Brain pericyte (primary cell): Measurements from ENCODE around the gene STRN4.
"Not testable (repeated sequence)": the region's sequence is repeated elsewhere in the genome, so short reads cannot be mapped to it uniquely, and the experiment has no call there.

Experiments used
- DNase-seq: peaks from one replicate; pipeline ENCODE4 v3.0.0-alpha.2; 2012; ENCODE audit warnings: low read depth, low spot score

Gene STRN4

DNA sequence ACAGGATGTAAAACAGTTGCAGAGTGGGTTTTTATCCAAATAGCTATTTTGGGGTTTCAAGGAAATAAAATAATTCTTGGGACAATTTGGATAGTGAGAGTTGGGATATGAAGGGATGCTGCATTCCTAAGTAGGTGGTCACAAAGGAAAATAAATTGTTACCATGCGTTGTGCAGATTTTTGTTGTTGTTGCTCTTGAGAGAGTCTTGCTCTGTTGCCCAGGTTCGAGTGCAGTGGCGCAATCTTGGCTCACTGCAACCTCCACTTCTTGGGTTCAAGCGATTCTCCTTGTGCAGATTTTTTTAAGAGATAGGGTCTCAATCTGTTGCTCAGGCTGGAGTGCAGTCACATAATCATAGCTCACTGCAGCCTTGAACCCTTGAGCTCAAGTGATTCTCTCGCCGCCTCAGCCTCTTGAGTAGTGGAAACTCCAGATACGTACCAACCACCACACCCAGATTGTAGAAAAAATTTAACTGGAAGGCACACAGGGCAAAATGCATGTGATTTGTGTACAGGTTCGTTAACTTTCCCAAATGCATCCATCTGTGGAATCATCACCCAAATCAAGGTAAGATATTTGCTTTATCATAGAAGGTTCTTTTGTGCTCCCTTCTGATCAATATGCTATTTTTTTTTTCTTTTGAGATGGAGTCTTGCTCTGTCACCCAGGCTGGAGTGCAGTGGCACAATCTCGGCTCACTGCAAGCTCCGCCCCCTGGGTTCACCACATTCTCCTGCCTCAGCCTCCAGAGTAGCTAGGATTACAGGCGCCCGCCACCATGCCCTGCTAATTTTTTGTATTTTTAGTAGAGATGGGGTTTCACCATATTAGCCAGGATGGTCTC lies 26.1 kb upstream of the STRN4 start:
- DNase-seq, result no peak

DNA sequence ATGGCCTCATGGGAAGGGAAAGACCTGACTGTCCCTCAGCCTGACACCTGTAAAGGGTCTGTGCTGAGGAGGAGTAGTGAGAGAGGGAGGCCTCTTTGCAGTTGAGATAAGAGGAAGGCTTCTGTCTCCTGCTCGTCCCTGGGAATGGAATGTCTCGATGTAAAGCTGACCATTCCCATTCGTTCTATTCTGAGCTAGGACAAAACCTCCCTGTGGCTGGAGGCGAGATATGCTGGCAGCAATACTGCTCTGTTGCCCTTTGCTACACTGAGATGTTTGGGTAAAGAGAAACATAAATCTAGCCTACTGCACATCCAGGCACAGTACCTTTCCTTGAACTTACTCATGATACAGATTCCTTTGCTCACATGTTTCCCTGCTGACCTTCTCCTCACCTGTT lies 22.5 kb upstream of the STRN4 start:
- DNase-seq, result not testable (repeated sequence)

DNA sequence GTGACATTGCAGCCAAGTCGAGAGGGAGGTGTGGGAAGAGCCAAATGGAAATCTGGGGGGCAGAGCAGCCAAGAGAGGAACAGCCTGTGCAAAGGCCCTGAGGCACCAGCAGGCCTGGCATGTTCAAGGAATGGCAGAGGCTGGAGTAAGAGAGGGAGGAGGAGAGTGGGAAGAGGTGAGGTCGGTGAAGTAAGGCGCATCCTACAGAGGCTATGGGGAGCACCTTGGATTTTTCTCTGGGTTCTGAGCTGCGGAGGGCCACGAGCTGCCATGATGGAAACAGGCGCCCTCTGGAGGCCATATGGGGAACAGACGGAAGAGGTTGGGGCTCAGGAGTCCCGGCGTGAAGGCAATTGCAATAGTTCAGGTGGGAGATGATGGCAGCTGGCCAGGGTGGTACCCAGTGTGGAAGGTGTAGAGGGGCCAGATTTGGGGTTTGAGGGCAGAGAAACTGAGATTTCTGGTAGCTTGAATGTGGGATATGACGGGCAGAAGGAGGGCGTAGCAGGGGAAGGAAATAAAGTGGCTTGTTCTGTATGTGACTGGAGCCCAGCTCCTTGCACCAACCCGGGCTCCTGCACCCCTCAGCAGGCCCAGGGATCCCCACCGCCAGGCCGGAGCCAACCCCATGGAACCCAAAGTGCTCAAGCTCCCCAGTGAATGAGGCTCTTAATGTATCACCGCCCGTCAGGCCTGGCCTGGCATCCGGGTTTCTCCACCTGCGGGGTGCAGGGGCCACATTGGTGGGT lies 20.5 kb upstream of the STRN4 start:
- DNase-seq, result no peak

DNA sequence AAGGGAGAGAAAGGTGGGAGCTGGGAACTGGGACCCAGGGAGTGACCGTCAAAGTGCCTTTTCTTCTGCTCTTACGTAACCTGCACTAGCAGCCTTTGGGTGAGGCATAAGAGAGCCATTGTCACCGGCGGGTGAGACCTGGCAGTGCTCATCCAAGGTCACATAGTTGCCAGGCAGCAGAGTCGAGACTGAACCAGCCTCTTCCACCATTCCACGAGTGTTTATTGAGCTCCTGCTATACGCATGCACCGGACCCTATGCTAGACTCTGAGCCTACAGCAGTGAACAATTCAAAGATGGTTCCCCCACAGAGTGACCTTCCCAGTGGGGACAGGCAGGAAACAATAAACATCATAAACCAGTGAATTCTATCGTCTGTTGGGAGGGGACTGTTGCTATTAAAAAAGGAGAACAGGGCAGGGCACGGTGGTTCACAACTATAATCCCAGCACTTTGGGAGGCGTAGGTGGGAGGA lies 18.6 kb upstream of the STRN4 start:
- DNase-seq, result no peak

DNA sequence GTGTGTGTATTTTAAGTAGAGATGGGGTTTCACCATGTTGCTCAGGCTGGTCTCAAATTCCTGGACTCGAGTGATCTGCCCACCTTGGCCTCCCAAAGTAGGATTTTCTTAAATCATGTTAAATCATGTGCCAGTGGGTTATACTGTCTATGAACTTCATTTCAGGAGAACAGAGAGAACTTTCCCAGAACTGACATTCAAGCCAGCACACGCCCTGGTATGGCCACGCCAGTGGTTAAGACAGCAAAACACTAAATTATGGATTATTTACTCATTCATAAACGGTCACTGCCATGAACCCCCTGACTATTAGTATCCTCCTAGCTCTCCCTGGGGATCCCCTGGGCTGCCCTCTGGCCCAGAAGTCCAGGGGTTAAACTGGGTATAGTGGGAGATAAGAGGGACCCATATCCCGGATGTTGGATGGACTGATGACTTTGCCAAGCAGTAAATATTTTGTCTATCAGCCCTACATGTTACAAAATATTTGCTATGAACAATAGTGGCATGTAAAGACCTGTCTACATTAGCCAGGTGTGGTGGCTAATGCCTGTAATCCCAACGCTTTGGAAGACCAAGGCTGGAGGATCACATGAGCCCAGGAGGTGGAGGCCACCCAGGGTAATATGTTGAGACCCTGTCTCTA lies 16.1 kb upstream of the STRN4 start:
- DNase-seq, result no peak

DNA sequence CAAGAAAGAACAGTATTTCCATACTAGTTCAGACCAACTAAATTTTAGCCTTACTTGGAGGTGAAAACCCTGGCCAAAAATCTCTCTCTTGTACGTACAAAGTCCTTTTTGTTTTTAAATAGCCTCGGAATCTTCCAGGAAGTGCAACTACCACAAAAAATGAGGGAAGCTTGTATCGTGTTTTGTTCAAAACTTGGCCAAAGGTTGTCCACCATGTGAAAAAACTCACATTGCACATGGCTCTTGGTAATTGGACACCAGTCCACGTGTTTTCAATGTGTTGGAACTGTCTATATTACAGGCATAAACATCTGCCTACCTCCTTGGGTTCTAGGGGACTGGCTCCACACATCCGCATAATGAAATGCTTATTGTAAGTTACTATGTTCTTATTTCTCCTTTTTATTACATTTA lies 15.2 kb upstream of the STRN4 start:
- DNase-seq, result no peak

DNA sequence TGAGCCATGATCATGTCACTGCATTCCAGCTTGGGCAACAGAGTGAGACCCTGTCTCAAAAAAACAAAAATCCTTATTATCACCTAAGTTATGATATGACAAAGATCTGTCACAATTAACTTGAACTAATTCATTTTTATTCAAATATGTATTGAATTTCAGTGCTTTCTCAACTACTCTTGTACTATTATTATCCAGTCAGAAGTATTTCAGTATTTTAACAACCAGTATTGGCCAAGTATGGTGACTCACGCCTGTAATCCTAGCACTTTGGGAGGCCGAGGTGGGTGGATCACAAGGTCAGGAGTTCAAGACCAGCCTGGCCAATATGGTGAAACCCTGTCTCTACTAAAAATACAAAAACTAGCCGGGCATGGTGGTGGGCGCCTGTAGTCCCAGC lies 14.6 kb upstream of the STRN4 start:
- DNase-seq, result not testable (repeated sequence)

DNA sequence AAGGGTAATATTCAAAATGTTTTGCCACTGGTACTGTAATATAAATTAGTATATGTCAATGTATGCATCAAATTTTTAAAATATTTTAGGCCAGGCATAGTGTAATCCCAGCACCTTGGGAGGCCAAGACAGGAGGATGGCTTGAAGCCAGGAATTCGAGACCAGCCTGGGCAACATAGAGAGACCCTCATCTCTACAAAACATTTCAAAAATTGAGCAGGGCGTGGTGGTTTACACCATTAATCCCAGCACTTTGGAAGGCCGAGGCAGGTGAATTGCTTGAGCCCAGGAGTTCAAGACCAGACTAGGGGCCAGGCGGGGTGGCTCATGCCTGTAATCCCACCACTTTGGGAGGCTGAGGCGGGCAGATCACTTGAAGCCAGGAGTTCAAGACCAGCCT lies 14.1 kb upstream of the STRN4 start:
- no peak for DNase-seq

DNA sequence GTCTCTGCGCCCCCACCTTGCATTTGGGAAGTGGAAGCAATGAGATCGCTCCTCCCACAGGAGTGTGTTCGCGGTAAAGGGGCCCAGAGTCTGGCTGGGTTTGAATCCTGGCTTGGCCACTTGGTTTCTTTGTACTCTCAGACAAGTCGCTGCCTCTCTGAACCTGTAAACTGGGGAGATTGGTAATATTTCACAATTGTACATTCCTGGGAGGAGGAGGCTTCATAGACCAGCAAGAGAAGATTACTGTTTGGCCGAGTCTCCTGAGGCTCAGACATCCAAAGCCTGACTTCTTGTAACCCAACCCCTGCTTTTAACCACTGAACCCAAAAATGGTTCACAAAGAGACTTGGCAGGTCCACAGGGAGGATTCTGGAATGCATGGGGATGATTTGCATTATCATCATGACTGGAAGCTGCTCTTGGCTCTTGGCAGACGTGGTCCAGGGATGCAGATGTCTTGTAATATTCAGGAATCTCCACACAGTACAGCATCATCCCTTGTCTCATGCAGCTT lies 13.6 kb upstream of the STRN4 start:
- DNase-seq, result no peak

DNA sequence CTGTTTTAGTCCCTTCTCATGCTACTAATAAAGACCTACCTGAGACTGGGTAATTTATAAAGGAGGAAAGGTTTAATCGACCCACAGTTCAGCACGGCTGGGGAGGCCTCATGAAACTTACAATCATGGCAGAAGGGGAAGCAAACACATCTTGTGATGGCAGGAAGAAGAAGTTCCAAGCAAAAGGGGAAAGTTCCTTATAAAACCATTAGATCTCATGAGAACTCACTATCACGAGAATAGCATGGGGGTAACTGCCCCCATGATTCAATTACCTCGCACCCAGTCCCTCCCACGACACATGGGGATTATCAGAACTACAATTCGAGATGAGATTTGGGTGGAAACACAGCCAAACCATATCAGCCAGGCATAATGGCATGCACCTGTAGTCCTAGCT lies 13.0 kb upstream of the STRN4 start:
- DNase-seq, result no peak

DNA sequence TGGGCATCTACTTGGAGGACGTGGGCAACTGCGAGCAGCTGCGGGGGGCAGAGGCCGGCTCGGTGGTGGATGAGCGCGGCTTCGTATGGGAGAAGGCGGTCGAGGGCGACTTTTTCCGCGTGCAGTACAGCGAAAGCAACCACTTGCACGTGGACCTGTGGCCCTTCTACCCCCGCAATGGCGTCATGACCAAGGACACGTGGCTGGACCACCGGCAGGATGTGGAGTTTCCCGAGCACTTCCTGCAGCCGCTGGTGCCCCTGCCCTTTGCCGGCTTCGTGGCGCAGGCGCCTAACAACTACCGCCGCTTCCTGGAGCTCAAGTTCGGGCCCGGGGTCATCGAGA lies 10.3 kb upstream of the STRN4 start:
- DNase-seq, result no peak

DNA sequence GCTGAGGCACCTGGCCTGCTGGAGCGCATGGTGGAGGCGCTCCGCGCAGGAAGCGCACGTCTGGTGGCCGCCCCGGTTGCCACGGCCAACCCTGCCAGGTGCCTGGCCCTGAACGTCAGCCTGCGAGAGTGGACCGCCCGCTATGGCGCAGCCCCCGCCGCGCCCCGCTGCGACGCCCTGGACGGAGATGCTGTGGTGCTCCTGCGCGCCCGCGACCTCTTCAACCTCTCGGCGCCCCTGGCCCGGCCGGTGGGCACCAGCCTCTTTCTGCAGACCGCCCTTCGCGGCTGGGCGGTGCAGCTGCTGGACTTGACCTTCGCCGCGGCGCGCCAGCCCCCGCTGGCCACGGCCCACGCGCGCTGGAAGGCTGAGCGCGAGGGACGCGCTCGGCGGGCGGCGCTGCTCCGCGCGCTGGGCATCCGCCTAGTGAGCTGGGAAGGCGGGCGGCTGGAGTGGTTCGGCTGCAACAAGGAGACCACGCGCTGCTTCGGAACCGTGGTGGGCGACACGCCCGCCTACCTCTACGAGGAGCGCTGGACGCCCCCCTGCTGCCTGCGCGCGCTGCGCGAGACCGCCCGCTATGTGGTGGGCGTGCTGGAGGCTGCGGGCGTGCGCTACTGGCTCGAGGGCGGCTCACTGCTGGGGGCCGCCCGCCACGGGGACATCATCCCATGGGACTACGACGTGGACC lies 9.7 kb upstream of the STRN4 start:
- DNase-seq, result no peak

DNA sequence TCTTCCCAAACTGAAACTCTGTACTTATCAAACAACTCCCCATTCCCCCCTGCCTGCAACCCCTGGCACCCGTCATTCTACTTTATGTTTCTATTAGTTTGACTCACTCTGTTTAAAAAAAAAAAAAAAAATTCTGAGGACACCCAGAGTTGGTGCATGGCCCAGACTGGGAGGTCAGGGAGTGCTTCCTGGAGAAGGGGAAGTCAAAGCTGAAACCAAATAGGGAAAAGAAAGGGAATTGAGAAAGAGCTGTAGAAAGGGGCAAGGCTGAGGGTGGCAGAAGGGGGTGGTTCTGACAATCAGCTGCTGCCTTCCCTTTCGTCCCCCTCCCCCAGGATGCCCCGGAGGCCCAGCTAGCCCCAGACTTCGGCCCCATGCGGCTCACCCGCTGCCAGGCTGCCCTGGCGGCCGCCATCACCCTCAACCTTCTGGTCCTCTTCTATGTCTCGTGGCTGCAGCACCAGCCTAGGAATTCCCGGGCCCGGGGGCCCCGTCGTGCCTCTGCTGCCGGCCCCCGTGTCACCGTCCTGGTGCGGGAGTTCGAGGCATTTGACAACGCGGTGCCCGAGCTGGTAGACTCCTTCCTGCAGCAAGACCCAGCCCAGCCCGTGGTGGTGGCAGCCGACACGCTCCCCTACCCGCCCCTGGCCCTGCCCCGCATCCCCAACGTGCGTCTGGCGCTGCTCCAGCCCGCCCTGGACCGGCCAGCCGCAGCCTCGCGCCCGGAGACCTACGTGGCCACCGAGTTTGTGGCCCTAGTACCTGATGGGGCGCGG lies 9.0 kb upstream of the STRN4 start:
- no peak for DNase-seq

DNA sequence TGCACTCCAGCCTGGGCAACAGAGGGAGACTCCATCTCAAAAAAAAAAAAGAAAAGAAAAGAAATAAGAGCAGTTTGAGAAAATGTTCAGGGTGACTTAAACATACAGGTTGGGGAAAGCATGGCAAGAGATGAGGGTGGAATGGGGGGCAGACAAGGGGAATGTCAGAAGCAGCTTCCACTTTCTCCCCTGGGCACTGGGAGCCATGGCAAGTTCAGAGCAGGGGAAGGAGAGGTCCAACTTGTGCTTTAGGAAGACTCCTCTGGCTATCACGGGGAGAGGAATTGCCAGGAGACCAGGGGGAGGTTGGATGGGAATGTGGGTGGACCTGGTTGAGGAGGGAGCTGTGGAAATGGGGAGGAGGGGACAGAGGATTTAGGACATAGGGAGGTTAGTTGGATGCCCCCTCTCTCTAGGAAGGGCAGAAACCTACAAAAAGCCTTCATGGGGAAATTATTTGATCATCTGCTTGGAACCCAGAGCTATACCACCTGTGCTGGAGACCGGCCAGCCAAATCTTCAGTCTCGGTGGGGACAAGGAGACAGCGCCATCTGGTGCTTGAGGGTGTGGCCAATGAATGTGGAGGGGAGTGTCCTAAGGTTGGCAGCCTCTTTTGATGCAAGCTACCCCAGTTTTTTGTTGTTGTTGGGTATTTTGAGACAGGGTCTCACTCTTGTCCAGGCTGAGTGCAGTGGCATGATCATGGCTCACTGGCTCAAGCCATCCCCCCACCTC lies 7.3 kb upstream of the STRN4 start:
- DNase-seq, result no peak

DNA sequence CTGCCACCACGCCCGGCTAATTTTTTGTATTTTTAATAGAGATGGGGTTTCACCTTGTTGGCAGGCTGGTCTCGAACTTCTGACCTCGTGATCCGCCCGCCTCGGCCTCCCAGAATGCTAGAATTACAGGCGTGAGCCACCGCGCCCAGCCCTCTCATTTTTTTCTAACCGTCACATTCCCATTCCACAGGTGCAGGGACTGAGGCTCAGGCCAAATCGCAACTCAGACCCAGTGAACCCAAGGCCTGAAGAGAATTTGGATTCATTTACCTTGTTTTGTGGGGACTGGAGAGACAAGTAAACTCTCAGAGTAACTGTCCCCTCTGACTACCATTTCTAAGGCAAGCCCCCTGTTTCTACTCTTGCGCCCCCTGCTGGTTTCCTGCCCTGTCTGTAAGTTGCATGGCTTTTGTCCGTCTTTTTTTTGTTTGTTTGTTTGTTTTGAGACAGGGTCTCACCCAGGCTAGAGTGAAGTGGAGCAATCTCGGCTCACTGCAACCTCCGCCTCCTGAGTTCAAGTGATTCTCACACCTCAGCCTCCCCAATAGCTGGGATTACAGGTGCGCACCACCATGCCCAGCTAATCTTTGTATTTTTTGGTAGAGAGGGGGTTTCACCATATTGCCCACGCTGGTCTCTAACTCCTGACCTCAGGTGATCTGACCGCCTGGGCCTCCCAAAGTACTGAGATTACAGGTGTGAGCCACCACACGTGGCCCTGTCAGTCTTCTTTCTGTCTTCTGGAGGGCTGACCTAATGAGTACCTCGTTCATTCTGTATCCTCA lies 2.3 kb upstream of the STRN4 start:
- no peak for DNase-seq

DNA sequence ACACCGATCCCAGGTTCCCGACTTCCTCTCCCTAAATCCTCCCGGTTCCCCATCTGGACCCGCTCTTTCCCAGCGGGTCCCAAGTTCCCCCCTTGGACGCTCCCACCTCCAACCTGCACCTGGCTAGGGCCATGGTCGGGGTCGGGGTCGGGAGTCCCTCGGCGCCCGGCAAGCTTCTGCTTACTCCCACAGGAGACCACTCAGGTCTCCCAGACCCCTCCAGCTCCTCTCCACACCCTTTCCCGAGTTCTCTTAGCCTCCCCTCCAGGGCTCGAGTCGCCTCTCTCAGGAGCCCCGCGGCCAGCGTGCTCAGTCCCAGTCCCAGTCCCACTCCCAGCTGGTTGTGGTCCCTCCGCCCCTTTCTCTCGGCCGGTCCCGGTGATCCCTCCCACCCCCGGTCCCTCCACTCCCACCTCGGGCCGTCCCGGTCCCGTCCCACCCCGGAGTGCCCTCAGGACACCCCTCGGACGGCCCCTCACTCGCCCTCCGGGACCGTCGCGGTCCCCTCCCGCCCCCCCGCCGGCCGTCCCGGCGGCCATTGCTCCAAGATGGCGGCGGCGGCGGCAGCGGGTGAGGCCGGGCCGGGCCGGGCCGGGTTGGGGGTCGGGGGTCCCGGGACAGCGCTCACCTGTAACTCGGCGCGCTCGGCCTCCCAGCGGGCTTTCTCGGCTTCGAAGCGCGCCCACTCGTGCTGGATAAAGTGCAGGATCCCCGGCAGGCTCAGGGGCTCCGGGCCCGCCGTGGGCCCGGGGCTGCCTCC lies 549 bp downstream of the STRN4 start, which contains the start of gene FKRP:
Gene FKRP, plus strand, starts transcription at position 537 of the 760 bp plus-strand sequence. CDS start 9,394 bp downstream, outside the sequence.
- DNase-seq, result no peak

DNA sequence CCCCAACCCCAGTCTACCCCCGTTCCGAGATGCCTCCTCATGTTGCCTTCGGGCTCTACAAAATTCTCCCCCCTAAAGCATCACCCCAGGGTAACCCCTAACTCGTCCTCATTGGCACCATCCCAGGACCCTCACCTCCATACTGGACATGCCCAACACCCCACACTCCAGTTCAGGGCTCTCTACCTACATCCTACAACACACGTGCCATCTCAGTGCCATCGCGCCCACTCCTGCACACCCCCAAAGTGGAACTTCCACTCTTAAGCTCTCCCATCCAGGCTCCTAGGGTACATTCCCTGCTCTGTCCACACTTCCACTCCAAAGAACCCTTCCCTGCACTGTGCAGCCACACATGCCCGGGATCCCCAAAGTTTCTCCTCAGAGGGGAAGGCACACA lies 1.2 kb downstream of the STRN4 start:
- DNase-seq, result no peak

DNA sequence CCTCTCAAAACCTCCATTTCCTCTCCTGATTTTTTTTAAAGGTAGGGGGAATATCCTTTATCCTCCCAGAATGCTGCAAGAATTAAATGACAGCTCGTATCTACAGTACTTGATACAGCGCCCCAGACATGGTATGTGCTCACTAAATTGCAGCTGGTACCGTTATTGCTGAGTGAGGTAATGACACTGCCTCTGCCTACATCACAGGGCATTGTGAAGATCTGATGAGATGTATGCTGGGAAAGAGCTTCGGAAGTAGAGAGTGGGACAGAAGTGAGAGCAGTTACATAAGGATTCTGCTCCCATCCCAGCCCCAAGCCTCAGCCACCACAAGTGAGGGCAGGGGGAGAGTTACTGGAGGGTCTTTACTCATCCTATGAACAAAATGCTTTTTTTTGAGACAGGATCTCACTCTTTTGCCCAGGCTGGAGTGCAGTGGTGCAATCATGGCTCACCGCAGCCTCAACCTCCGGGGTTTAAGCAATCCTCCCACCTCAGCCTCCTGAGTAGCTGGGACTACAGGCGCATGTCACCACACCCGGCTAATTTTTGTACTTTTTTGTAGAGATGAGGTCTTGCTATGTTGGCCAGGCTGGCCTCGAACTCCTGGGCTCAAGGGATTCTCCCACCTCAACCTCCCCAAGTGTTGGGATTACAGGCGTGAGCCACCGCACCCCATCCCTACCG lies 2.1 kb downstream of the STRN4 start:
- DNase-seq, result no peak
